SKM-1 (cell line): ENCODE data around the gene VARS2.
"Not testable (repeated sequence)": the region's sequence is repeated elsewhere in the genome, so short reads cannot be mapped to it uniquely, and the experiment has no call there.

Source experiments
- DNase-seq: peaks from one replicate; lab custom pipeline; 2025; ENCODE audit not compliant: unreplicated experiment; lab: John Stamatoyannopoulos, UW

VARS2 gene

DNA sequence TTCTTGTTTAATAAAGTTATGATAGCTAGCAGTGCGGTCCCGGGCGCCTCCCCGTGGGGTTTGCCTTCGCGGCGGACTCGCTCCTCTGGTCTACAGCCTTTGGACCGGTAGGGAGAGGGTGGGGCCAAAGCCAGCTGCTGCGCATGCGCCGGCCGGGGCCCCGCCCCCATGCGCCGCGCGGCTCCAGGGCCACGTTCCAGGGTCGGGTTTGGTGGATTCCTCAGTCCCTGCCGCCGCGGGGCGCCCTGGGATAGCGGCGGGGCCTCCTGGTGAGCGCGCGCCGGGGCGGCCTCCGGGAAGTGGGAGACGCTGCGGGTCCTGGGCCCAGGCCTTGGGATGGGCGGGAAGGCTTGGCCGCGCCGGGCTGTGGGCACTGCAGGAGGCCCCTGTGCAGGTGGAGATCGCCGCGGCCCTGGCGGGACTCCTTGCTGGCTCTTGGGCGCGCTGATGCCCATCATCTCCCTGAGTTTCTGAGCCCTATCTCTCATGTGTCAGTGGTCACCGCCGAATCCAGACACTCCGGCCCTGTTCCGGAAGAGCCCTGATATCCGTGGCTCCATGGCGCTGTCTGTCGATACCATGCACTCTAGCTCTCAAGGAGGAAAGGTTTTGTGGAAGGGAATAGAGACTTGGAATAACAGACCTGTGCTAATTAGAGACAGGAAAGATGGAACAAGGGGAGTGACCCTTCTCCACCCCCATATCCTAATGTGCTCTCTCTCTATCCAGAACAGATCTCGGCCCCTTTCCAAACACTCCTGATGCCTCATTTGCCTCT is at the start of gene VARS2:
TSS of gene VARS2 (plus strand) at position 163 of the 778 bp plus-strand sequence. CDS start at position 762, 599 bp downstream.
- DNase-seq = peak; percentile 66

GRCh38 chr6:30864325-30864724 is 49.7 kb upstream of the VARS2 start:
- no peak for DNase-seq

DNA sequence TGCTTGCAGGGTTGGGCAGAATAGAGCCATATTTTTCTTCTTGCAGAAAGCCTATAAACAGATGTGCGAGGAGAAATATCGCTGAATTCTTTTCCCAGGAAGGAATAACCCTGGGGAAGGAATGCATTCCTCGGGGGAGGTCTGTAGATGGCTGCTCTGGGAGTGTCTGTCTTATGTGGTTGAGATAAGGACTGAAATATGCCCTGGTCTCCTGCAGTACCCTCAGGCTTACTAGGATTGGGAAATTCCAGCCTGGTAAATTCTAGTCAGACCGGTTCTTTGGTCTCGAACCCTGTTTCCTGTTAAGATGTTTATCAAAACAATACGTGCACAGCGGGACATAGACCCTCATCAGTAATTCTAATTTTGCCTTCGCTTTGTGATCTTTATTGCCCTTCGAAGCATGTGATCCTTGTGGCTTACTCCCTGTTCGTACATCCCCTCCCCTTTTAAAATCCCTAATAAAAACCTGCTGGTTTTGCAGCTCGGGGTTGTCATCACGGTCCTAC is 44.7 kb upstream of the VARS2 start:
- not testable (repeated sequence) for DNase-seq

GRCh38 chr6:30870546-30870945 is 43.5 kb upstream of the VARS2 start:
- DNase-seq = no peak

GRCh38 chr6:30871592-30872183 is 42.4 kb upstream of the VARS2 start:
- DNase-seq = no peak

- DNase-seq = no peak
Measured at GRCh38 chr6:30873137-30873640, 40.8 kb upstream of the VARS2 start.

DNA sequence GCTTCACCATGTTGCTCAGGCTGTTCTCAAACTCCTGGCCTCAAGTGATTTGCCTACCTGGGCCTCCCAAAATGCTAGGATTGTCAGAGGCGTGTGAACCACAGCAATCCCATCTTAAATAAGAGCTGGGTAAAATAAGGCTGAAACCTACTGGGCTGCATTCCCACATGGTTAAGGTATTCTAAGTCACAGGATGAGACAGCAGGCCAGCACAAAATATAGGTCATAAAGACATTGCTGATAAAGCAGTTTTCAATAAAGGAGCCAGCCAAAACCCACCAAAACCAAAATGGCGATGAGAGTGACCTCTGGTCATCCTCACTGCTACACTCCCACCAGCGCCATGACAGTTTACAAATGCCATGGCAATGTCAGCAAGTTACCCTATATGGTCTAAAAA is 40.2 kb upstream of the VARS2 start:
- DNase-seq = not testable (repeated sequence)

- DNase-seq = no peak
Measured at GRCh38 chr6:30875244-30876038, 38.6 kb upstream of the VARS2 start.

DNA sequence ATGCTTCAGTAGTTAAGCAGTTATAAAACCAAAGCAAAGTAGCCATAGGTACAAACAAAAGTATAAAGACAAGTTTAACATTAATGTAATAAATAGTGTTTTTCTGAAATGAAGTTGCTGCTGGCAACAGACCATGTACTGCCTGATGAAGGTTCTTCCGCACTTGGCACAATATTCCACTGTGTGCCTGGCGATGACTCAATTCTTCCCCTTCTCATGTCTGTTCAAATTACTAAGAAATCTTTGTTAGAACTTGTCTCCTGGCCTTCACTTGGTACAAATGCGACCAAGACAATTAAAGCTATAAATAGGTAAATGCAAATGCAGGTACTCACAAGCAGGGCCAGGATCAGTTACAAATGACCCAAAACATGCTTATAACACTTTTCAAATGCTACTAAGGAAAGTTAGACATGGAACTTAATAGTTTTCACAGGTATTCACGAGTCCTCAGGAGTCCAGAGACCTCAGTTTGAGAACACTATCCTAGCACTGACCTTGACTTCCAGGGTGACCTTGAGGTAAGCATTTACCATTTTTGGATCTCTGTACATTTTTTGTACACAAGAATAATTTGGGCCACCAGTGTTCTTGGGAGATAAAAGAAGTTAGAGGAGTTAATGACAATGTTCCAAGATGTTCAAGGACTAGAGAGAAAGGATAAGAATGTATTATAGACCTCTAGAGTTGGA is 37.9 kb upstream of the VARS2 start:
- DNase-seq = no peak

- DNase-seq = peak; percentile 45
Measured at GRCh38 chr6:30877419-30878262, 36.4 kb upstream of the VARS2 start.

DNA sequence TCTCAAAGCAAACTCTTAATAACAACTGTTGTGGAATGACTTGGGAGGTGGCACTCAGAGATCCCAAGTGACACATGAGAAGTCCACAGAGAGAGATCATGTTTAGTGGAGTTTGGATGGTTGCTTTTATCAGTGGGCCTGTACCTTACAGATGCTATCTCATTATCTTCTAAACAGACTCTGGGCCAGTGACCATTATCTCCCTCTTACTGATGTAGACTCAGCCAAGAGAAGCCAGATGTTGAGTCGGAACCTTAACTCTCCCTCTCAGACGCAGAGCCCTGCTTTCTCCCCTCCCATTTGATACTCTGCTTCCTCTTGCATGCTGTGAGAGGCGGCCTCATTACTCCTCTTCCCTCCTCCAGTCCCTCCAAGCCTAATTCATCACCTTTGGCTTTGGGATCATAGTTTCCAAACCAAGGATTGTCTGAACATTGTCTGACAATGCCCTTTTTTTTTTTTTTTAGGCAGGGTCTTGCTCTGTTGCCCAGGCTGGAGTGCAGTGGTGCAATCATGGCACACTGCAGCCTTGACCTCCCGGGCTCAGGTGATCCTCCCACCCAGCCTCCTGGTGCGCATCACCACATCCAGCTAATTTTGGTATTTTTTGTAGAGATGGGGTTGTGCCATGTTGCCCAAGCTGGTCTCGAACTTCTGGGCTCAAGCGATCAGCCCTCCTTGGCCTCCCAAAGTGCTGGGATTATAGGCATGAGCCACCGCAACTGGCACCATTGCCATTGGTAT is 34.2 kb upstream of the VARS2 start:
- no peak for DNase-seq

- no peak for DNase-seq
Measured at GRCh38 chr6:30880698-30881252, 33.3 kb upstream of the VARS2 start.

- DNase-seq = no peak
Measured at GRCh38 chr6:30881392-30882203, 32.4 kb upstream of the VARS2 start.

GRCh38 chr6:30882204-30882758 is 31.8 kb upstream of the VARS2 start:
- no peak for DNase-seq

DNA sequence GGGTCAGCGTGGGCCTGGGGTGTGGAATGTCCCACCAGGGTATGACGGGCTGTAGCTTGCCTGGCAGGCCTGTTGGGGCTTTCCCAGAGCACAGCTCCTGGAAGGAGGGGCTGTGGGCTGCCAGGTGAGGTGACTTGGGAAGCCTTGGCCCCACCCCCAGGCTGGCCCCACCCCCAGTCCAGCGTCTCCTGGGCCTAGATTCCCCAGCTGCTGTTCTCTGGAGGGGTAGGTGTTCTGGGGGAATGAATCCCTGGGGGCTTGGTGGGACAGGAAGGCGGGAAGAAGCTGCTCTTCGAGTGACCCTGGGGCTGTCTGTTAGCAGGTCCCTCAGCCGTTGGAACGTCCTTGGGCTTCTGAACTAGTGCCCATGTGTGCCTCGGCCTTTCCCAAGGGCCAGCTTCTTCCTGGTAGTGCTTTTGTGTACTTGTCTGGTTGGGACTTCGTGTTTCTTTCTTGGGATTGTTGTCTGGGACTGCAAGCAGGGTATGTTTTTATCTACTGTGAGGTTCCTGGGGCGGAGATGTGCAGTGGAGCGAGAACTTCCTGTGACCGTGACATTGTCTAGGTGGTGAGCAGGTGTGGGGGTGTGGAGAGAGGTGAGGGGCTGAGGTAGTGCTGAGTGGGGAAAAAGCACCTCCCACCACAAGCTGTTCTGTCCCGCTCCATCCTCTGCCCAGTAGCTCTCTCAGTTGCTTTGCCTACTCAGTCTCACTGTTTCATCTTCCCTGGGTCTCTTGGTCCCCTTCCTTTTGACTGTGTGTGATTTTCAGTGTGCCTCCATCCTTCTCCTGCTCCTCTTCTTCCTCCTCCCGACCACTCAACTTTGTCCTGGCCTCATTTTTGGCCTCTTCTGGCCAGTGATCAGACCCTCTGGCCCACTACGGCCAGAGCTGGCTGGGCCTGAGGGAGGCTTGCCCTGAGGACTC is 31.0 kb upstream of the VARS2 start:
- no peak for DNase-seq

GRCh38 chr6:30883685-30884520 is 30.1 kb upstream of the VARS2 start, which contains the start of gene DDR1:
DDR1 (plus strand) TSS chr6:30884519; CDS start chr6:30888730, 4,211 bp downstream.
- DNase-seq = no peak
